Epithelial cell of esophagus (primary cell): ENCODE results near the gene TPP2.
A peak's percentile ranks its signal among the peaks of the same experiment; 100 is the strongest.

Experiments
- DNase-seq: peaks from one replicate; pipeline ENCODE4 v3.0.0; 2010; ENCODE audit warnings: low read depth
- H3K4me3 ChIP-seq: 2 replicates; pipeline ENCODE4 v1.5.1; 2011; ENCODE audit warnings: mild to moderate bottlenecking, low read length, control low read depth
- CTCF ChIP-seq: IDR thresholded peaks from 2 replicates; pipeline ENCODE4 v1.5.1; 2011; ENCODE audit warnings: low read depth, mild to moderate bottlenecking, low read length, control low read depth, inconsistent platforms; ENCODE audit not compliant: insufficient read depth; ENCODE audit errors: missing control alignments

The TPP2 gene

GRCh38 chr13:102686024-102686423 is 89.2 kb downstream of the TPP2 start:
- no peak overlapping the region for H3K4me3 ChIP-seq
- no peak for TF ChIP-seq CTCF
- DNase-seq, result no peak

- no peak for TF ChIP-seq CTCF
- DNase-seq, result peak; percentile 87
- H3K4me3 ChIP-seq, result no peak overlapping the region
Measured at GRCh38 chr13:102687520-102687919, 90.7 kb downstream of the TPP2 start.

GRCh38 chr13:102688306-102688973 is 91.7 kb downstream of the TPP2 start:
- no peak for DNase-seq
- no peak overlapping the region for H3K4me3 ChIP-seq
- no peak for TF ChIP-seq CTCF

- no peak for DNase-seq
Measured at GRCh38 chr13:102690883-102691282, 94.1 kb downstream of the TPP2 start.

GRCh38 chr13:102692491-102692826 is 95.7 kb downstream of the TPP2 start:
- no peak for TF ChIP-seq CTCF
- no peak for DNase-seq
- no peak overlapping the region for H3K4me3 ChIP-seq

More at GRCh38 chr13:102690883-102691282, 94.1 kb downstream of the TPP2 start:
- H3K4me3 ChIP-seq, result no peak overlapping the region
- no peak for TF ChIP-seq CTCF

GRCh38 chr13:102693250-102693649 is 96.5 kb downstream of the TPP2 start:
- no peak for DNase-seq
- no peak overlapping the region for H3K4me3 ChIP-seq
- no peak for TF ChIP-seq CTCF

- DNase-seq, result no peak
- TF ChIP-seq CTCF, result no peak
- no peak overlapping the region for H3K4me3 ChIP-seq
Measured at GRCh38 chr13:102693776-102694175, 97.0 kb downstream of the TPP2 start.
